DND-41 (cell line): Measurements from ENCODE around the gene FBXW12.

ENCODE experiments used
- ATAC-seq: fragments of 200-7000 bp; cut with Tn5 transposase; 3 replicates; pipeline ENCODE4 v1.9.1; 2021; ENCODE audit warnings: low read depth; ENCODE audit not compliant: insufficient read depth
- DNase-seq: peaks from one replicate; pipeline ENCODE4 v3.0.0-alpha.2; 2020
- H2AFZ ChIP-seq: 2 replicates; pipeline ENCODE4 v1.6.0; 2012; ENCODE audit warnings: low read depth, low read length
- H3K27ac ChIP-seq: 2 replicates; pipeline ENCODE4 v1.5.1; 2012; ENCODE audit warnings: low read length, inconsistent platforms
- H3K27me3 ChIP-seq: fragments of 200-600 bp; sonication (generic); 2 replicates; pipeline ENCODE4 v1.6.0; 2012; ENCODE audit warnings: low read length, mild to moderate bottlenecking, inconsistent platforms; ENCODE audit not compliant: insufficient read depth, poor library complexity
- H3K36me3 ChIP-seq: 2 replicates; pipeline ENCODE4 v1.5.1; 2012; ENCODE audit warnings: low read length, inconsistent platforms; ENCODE audit not compliant: insufficient read depth
- H3K4me1 ChIP-seq: 2 replicates; pipeline ENCODE4 v1.5.1; 2012; ENCODE audit warnings: mild to moderate bottlenecking, low read length; ENCODE audit not compliant: insufficient read depth
- H3K4me2 ChIP-seq: 2 replicates; pipeline ENCODE4 v1.6.0; 2012; ENCODE audit warnings: mild to moderate bottlenecking, moderate library complexity, low read length, inconsistent platforms; ENCODE audit not compliant: insufficient read depth
- H3K4me3 ChIP-seq, 2 experiments: fragments of 200-600 bp in 1 of 2; shearing (Covaris generic) in 1 of 2; 2 replicates each; pipeline ENCODE4 v1.5.1; 2012 to 2016; ENCODE audit warnings: inconsistent platforms in 2 of 2, low read length in 2 of 2, mild to moderate bottlenecking in 2 of 2, low read depth in 1 of 2, moderate library complexity in 1 of 2
- H3K79me2 ChIP-seq: 2 replicates; pipeline ENCODE4 v1.6.0; 2012; ENCODE audit warnings: low read length, inconsistent platforms; ENCODE audit not compliant: insufficient read depth
- H3K9ac ChIP-seq: 2 replicates; pipeline ENCODE4 v1.6.0; 2012; ENCODE audit warnings: low read depth, mild to moderate bottlenecking, inconsistent platforms, low read length, moderate library complexity
- H3K9me3 ChIP-seq: 2 replicates; pipeline ENCODE4 v1.5.1; 2012; ENCODE audit warnings: low read length, moderate library complexity, mild to moderate bottlenecking, inconsistent platforms; ENCODE audit not compliant: insufficient read depth, severe bottlenecking
- H4K20me1 ChIP-seq: 2 replicates; pipeline ENCODE4 v1.6.0; 2012; ENCODE audit warnings: low read length; ENCODE audit not compliant: insufficient read depth
- CTCF ChIP-seq: IDR thresholded peaks from 2 replicates; pipeline ENCODE4 v1.5.1; 2012; ENCODE audit warnings: borderline replicate concordance, low read length, moderate library complexity, mild to moderate bottlenecking; ENCODE audit not compliant: poor library complexity, severe bottlenecking; ENCODE audit errors: extremely low read depth
- EZH2 ChIP-seq: IDR thresholded peaks from 3 replicates; pipeline ENCODE4 v1.6.1; 2012; ENCODE audit warnings: borderline replicate concordance, low read depth, mild to moderate bottlenecking, moderate library complexity, low read length, inconsistent platforms; ENCODE audit not compliant: severe bottlenecking

The FBXW12 gene

GRCh38 chr3:48418140-48418539 is 46.1 kb downstream of the FBXW12 start:
- Histone ChIP-seq H3K9ac (no peak overlapping the region), H3K9me3 (no peaks in the 10 kb centered on the region), H3K27ac (no peak overlapping the region), H3K36me3 (no peaks in the 10 kb centered on the region), H4K20me1 (0 out of 2 replicates have a peak, but pooled peaks cover 2% of the 10 kb centered on the region), H3K79me2 (no peaks in the 10 kb centered on the region), H3K27me3 (no peaks in the 10 kb centered on the region), H2AFZ (no peak overlapping the region), H3K4me1 (no peaks in the 10 kb centered on the region), H3K4me3 (no peak overlapping the region), H3K4me2 (no peak overlapping the region)
- DNase-seq (no peak), ATAC-seq (no peak)
- no peak for TF ChIP-seq CTCF
- TF ChIP-seq EZH2: no peak

GRCh38 chr3:48418651-48419050 is 46.6 kb downstream of the FBXW12 start:
- 0 out of 2 replicates have a peak, but pooled peaks cover 4% of the 10 kb centered on the region for H4K20me1 ChIP-seq
- DNase-seq: no peak
- no peaks in the 10 kb centered on the region for H3K79me2 ChIP-seq
- no peak overlapping the region for H3K27ac ChIP-seq
- H2AFZ ChIP-seq: no peak overlapping the region
- H3K27me3 ChIP-seq: no peaks in the 10 kb centered on the region
- H3K9me3 ChIP-seq: no peaks in the 10 kb centered on the region
- H3K4me3 ChIP-seq: no peak overlapping the region
- no peak for ATAC-seq
- no peak overlapping the region for H3K9ac ChIP-seq
- H3K4me2 ChIP-seq: no peak overlapping the region
- no peaks in the 10 kb centered on the region for H3K36me3 ChIP-seq
- no peaks in the 10 kb centered on the region for H3K4me1 ChIP-seq
- TF ChIP-seq EZH2 (no peak), CTCF (no peak)

DNA sequence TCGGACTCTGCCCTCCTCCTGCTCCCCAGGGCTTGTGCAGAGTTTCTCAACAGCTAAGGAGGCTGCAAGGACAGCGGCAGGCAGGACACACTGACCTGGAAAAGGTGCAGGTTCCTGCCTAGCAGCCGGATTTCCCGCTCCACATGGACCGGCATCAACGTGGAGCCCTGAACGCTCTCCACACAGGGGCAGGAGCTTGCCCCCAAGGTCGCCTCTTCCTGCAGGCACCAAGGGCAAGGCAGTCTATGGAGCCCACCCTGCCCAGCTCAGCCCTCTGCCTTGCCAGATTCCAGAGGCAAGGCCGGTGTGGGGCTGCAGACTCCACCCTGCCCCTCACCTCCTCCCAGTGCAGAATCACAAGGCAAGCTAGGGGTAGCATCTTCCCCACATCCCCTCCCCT is 47.1 kb downstream of the FBXW12 start:
- no peak overlapping the region for H3K4me3 ChIP-seq
- H3K9ac ChIP-seq: no peak overlapping the region
- H3K27ac ChIP-seq: no peak overlapping the region
- H3K4me2 ChIP-seq: no peak overlapping the region
- no peaks in the 10 kb centered on the region for H3K27me3 ChIP-seq
- H3K4me1 ChIP-seq: no peaks in the 10 kb centered on the region
- no peaks in the 10 kb centered on the region for H3K79me2 ChIP-seq
- TF ChIP-seq CTCF (no peak), EZH2 (no peak)
- H3K9me3 ChIP-seq: no peaks in the 10 kb centered on the region
- 0 out of 2 replicates have a peak, but pooled peaks cover 4% of the 10 kb centered on the region for H4K20me1 ChIP-seq
- DNase-seq (no peak), ATAC-seq (no peak)
- H3K36me3 ChIP-seq: no peaks in the 10 kb centered on the region
- H2AFZ ChIP-seq: no peak overlapping the region

- Histone ChIP-seq H3K36me3 (no peaks in the 10 kb centered on the region), H3K9me3 (no peaks in the 10 kb centered on the region), H2AFZ (no peak overlapping the region), H3K4me2 (no peak overlapping the region), H3K9ac (no peak overlapping the region), H4K20me1 (0 out of 2 replicates have a peak, but pooled peaks cover 4% of the 10 kb centered on the region), H3K27me3 (no peaks in the 10 kb centered on the region), H3K4me1 (no peaks in the 10 kb centered on the region), H3K27ac (no peak overlapping the region), H3K4me3 (no peak overlapping the region), H3K79me2 (no peaks in the 10 kb centered on the region)
- DNase-seq: no peak
- ATAC-seq: no peak
- TF ChIP-seq CTCF (no peak), EZH2 (no peak)
Measured at GRCh38 chr3:48419597-48419996, 47.6 kb downstream of the FBXW12 start.
